HG03558 (cell line): ENCODE measurements around the gene PDZRN3.

Experiments
- ATAC-seq: cut with Tn5 transposase; IDR thresholded peaks from one replicate; pipeline ENCODE4 v1.9.1; 2021; ENCODE audit warnings: moderate number of reproducible peaks; ENCODE audit not compliant: unreplicated experiment; ENCODE audit errors: extremely low read depth

PDZRN3 gene

GRCh38 chr3:73624017-73624820 lies 522 bp downstream of the PDZRN3 start:
- no peak for ATAC-seq

DNA sequence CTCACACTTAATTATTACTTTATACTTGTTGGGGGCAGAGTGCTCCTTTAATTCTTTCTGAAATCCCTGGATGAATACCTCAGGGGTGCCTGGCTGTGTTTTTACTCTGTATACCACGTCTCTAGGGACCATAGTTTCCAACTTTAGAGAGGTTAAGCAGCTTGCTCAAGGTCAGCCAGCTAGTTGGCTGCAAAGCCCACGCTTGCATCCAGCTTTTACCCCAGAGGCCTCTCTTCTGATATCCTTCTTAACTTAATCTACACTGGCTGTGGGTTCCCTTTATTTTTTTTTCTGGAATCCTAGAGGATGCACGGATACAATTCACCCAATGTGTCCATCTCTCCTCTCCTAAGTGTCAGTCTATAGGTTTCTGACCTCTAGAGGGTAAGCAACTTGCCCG lies 1.4 kb downstream of the PDZRN3 start:
- ATAC-seq = no peak

- no peak for ATAC-seq
Observed at GRCh38 chr3:73622091-73622805, 2.5 kb downstream of the PDZRN3 start.

- ATAC-seq = no peak
Observed at GRCh38 chr3:73621388-73621787, 3.4 kb downstream of the PDZRN3 start.

GRCh38 chr3:73618461-73618860 lies 6.3 kb downstream of the PDZRN3 start:
- ATAC-seq = no peak

GRCh38 chr3:73616056-73616455 lies 8.7 kb downstream of the PDZRN3 start:
- no peak for ATAC-seq

GRCh38 chr3:73614419-73614818 lies 10.3 kb downstream of the PDZRN3 start:
- no peak for ATAC-seq

DNA sequence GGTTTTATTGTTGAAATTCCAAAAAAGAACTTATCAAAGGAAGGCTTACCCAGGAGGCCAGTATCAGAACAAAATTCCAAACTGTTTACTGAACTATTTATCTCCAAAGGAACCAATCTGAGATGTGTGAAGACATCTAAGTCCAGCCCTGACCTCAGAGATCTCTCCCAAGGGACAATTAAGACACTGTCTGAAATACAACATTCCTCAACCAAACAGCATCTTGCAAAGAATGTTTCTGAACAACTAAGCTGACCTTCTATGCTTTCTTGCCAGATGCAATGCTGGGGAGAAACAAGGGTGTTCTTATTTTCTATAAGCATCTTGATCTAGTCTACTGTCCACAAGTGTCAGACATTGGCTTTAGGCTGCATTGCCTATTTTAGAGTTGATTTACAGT lies 13.6 kb downstream of the PDZRN3 start:
- no peak for ATAC-seq

- no peak for ATAC-seq
Observed at GRCh38 chr3:73610493-73610892, 14.2 kb downstream of the PDZRN3 start.

GRCh38 chr3:73609655-73610054 lies 15.1 kb downstream of the PDZRN3 start:
- no peak for ATAC-seq

DNA sequence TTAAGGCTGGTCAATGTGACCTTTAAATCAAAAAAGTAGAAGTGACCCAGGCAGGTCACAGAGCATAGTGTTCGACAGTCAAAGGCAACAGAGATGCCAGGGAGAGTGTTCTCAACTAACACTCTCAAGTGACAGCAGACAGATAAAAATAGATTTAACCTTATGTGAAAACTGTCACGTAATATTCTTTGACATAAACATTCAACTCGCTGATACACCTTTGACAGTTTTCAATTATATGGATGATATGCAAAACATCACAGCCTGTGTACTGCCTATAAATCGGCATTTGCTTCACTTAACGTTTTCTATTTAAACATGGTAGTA lies 15.5 kb downstream of the PDZRN3 start:
- no peak for ATAC-seq

GRCh38 chr3:73608456-73609314 lies 16.1 kb downstream of the PDZRN3 start:
- ATAC-seq = no peak

DNA sequence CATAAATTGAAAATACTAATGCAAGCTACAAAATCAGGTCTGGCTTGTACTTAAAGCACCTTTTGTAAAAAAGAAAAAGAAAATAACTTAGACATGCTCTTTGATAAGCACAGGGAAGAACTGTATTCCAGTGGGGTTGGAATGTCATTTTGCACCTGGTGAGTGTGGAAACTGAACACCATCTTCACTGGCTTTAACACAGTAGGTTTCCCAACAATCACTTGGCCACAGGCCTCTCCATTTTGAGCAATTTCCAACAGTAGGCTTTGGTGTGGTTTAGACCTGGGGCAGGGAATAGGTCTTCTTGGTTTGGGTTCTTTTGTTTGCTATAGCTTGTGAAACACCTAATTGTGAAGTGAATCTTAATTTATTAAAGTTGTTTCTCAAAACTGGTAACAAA lies 18.9 kb downstream of the PDZRN3 start:
- ATAC-seq = no peak

DNA sequence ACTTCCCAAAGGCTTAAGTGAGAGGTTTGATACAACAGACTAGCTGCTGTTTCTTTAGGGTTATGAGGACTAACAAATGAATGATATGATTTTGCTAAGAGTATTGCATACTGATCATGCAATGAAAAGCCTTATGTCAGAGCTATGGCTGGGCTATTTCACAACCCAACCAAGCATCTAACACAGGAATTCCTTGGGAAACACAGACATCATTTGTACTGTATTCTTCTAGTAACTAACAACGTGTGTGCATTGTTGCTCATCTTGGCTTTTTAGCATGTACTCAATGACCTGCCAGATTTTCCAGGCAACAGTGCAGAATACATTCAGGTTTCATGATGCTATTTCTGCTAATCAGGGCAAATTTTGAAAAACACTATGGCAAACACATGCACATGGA lies 19.3 kb downstream of the PDZRN3 start:
- ATAC-seq = no peak

GRCh38 chr3:73604451-73604850 lies 20.3 kb downstream of the PDZRN3 start:
- ATAC-seq = no peak

DNA sequence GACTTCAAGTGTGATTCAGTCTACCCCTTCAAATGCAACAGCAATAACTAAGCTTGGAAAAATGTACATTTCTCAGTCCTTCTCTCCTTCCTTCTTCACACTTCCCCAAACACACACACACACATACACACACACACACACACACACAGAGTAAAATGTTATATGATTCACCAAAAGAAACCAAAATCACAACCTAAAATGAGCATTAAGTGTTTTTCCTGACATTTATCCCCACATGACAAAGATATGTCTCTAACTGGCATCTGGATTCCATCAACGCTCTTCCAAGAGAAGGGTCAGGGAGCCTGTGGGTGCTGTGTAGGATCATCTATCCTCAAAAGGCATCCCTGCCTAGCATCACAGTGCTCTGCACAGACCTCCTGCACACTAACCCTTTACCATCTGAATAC lies 21.0 kb downstream of the PDZRN3 start:
- no peak for ATAC-seq

- no peak for ATAC-seq
Observed at GRCh38 chr3:73602170-73602569, 22.6 kb downstream of the PDZRN3 start.

DNA sequence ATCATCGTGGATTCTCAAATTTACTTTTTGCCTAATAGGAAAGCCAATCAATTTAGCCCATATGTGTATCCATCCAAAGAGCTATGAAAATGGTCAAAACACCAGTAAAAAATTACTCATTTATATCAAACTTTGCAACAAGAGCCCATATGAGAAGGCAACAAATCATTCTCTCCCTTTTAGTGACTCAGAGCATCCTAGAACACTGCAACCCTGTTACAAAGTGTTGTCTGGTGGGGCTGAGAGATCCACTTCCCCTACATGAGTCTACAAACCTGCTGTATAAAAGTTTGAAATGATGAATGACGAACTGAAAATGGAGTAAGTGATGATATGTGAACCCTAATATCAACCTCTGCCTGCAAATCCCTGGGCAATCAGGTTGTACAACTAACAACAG lies 23.3 kb downstream of the PDZRN3 start:
- ATAC-seq = no peak

- ATAC-seq = no peak
Observed at GRCh38 chr3:73601011-73601410, 23.7 kb downstream of the PDZRN3 start.

GRCh38 chr3:73600293-73600938 lies 24.3 kb downstream of the PDZRN3 start:
- ATAC-seq = no peak

DNA sequence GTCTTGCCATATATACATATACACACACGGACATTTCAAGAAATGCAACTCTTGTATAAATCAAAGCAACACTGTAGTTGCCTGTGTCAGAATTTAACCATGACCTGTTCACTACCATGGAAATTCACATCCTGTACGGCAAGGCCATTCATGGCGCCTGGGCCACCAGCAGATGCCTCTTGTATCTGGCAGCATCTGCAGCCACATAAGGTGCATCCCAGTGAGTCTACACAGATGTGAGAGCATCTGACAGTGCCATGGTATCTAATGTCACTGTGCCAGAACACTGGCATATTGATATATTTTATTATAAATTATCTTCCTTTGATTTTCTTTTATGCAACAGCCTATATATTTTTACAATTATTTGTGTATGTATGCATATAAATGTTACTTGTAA lies 25.1 kb downstream of the PDZRN3 start:
- no peak for ATAC-seq
